Right lobe of liver (tissue), 6 donors: Measurements from ENCODE around the gene TYRO3. TPM values are rescaled to one million over a fixed set of nuclear protein-coding genes. Genes with fewer than 3 reads are reported as not detected.

Experiments
- ATAC-seq, 4 donors: fragments of 200-7000 bp; cut with Tn5 transposase; one replicate each; pipeline ENCODE4 v1.9.1; 2020; ENCODE audit warnings: mild to moderate bottlenecking in 4 of 4, moderate library complexity in 4 of 4
- DNase-seq, 3 donors: peaks; one replicate each; pipeline ENCODE4 v3.0.0-alpha.2; 2020
- H3K27ac ChIP-seq, 3 donors: fragments of 200-600 bp; one replicate each; pipeline ENCODE4 v1.8.0; 2022
- H3K27me3 ChIP-seq, 2 donors: fragments of 200-600 bp; one replicate each; pipeline ENCODE4 v1.8.0; 2022
- H3K36me3 ChIP-seq, 4 donors: fragments of 200-600 bp; sonication (generic) in 1 of 4; one replicate each; pipeline versions ENCODE4 v1.5.1 to v1.8.0; 2017 to 2022; ENCODE audit warnings: control low read depth in 1 of 4
- H3K4me1 ChIP-seq, 4 donors: fragments of 200-600 bp; sonication (generic) in 1 of 4; one replicate each; pipeline versions ENCODE4 v1.5.1 to v1.8.0; 2017 to 2022; ENCODE audit warnings: control low read depth in 1 of 4
- H3K4me3 ChIP-seq, 3 donors: fragments of 200-600 bp; one replicate each; pipeline ENCODE4 v1.8.0; 2022
- H3K9me3 ChIP-seq, 4 donors: fragments of 200-600 bp; sonication (generic) in 1 of 4; one replicate each; pipeline versions ENCODE4 v1.5.1 to v1.8.0; 2017 to 2022; ENCODE audit warnings: control low read depth in 1 of 4
- POLR2A ChIP-seq: fragments of 450-650 bp; IDR thresholded peaks from one replicate; pipeline ENCODE4 v1.6.1; 2017; ENCODE audit warnings: antibody characterized with exemption, mild to moderate bottlenecking
- WGBS: methylation state at CpG from one replicate; pipeline ENCODE4 v1.1.6; 2018; ENCODE audit warnings: low coverage, low lambda C conversion rate; ENCODE audit not compliant: insufficient coverage; ENCODE audit errors: missing lambda C conversion rate; 5-methylcytosine and 5-hydroxymethylcytosine counted together
- intact Hi-C, 2 donors: fragments of 100-400 bp; cut with DNase I; formaldehyde crosslinking; loops; one replicate each; pipeline versions ENCODE4 v1.11.2 to v1.14.1; 2022
- total RNA-seq, 6 experiments: library from RNA; depleted of rRNA in 2 of 6; stranded (reverse); fragments of >200 nt in 2 of 6; fragmentation: NEBNext Ultra II Directional in 3 of 6; extraction: Animal tissue kit (Norgen Biotek cat#: 25700) in 3 of 6; gene quantifications; one replicate each; pipeline versions ENCODE4 v1.1.0 to v1.2.4, GENCODE V29; 2016 to 2023
- TF ChIP-seq, protein P1 (sequence below), 4 donors: fragments of 200-600 bp in 3 of 4; fragments of 450-650 bp in 1 of 4; IDR thresholded peaks; one replicate each; pipeline versions ENCODE4 v1.5.1 to v1.8.0; 2016 to 2022; ENCODE audit warnings: antibody characterized with exemption in 4 of 4, mild to moderate bottlenecking in 2 of 4
- donor health status: DM: no; HTN: yes; CAD: no.
- donor health status: DM: no; HTN: no; CAD: no.
- donor health status: DM: no; HTN: no; CAD: no.
- donor health status: DM: no; HTN: yes; CAD: no.
- donor health status: DM: no; HTN: yes; CAD: no.

TYRO3 gene
- total RNA-seq, 6 experiments from 2014 or later = 1.1 to 2.9 (median 1.8) TPM

DNA sequence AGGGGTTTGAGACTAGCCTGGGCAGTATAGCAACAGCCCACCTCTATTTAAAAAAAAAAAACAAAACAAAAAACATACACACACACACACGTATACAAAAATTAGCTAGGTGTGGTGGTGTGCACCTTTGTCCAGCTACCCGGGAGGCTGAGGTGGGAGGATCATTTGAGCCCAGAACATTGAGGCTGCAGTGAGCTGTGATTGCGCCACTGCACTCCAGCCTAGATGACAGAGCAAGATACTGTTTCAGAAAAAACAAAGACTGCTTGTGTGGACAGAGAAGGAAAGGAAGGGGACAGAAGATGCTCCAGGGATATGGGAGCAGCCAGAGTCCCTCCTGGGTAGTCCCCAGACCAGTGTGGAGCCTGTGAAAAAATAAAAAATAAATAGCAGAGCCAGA is 12.9 kb downstream of the TYRO3 start:
- TF ChIP-seq, protein P1, sequence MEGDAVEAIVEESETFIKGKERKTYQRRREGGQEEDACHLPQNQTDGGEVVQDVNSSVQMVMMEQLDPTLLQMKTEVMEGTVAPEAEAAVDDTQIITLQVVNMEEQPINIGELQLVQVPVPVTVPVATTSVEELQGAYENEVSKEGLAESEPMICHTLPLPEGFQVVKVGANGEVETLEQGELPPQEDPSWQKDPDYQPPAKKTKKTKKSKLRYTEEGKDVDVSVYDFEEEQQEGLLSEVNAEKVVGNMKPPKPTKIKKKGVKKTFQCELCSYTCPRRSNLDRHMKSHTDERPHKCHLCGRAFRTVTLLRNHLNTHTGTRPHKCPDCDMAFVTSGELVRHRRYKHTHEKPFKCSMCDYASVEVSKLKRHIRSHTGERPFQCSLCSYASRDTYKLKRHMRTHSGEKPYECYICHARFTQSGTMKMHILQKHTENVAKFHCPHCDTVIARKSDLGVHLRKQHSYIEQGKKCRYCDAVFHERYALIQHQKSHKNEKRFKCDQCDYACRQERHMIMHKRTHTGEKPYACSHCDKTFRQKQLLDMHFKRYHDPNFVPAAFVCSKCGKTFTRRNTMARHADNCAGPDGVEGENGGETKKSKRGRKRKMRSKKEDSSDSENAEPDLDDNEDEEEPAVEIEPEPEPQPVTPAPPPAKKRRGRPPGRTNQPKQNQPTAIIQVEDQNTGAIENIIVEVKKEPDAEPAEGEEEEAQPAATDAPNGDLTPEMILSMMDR (IDR thresholded peaks at IDR 0.05) = no peak
- no peak for TF ChIP-seq POLR2A
- ATAC-seq (no peak), DNase-seq (no peak)
- intact Hi-C loops = no loop called here
- no peaks in the 10 kb centered on the region for H3K27me3 ChIP-seq
- H3K9me3 ChIP-seq = no peaks in the 10 kb centered on the region
- no peak overlapping the region for H3K4me3 ChIP-seq
- H3K36me3 ChIP-seq = no peaks in the 10 kb centered on the region
- no peak overlapping the region for H3K27ac ChIP-seq
- no peaks in the 10 kb centered on the region for H3K4me1 ChIP-seq
- WGBS = 89% methylated on average over 3 of the region's 3 CpGs

DNA sequence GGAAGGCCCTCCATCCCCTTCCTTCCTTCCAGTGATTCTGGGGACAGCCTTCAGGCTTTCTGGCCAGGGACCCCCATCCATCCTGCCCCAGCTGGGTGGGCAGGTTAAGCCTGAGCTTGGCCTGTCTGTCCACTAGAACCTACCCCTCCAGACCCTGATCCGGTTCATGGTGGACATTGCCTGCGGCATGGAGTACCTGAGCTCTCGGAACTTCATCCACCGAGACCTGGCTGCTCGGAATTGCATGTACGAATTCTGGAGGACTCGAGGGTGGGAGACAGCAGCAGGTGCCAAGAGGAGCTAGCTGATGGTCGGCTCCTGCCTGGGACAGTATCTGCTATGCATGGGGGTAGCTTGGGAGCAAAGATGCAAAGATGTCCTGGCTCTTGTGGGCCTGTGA is 13.9 kb downstream of the TYRO3 start:
- H3K9me3 ChIP-seq = no peaks in the 10 kb centered on the region
- no peak for TF ChIP-seq POLR2A
- TF ChIP-seq, protein P1 (IDR thresholded peaks at IDR 0.05) = no peak
- no CpG with 5 or more reads among the region's 8 CpGs for WGBS
- no peak for DNase-seq
- no peak overlapping the region for H3K4me3 ChIP-seq
- no peaks in the 10 kb centered on the region for H3K27me3 ChIP-seq
- ATAC-seq = no peak
- H3K36me3 ChIP-seq = no peaks in the 10 kb centered on the region
- no peak overlapping the region for H3K27ac ChIP-seq
- H3K4me1 ChIP-seq = no peaks in the 10 kb centered on the region
- intact Hi-C loops = no loop called here

DNA sequence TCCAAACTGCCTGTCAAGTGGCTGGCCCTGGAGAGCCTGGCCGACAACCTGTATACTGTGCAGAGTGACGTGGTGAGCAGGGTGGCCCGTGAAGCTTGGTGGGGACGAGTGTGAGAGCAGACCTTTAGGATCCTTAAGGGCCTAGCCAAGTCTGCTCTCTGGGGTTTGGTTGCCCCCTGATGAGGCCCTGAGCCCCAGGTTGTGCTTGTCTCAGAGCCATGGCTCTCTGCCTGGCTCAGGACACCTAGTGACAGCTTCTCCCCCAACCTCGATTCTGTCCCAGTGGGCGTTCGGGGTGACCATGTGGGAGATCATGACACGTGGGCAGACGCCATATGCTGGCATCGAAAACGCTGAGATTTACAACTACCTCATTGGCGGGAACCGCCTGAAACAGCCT is 14.4 kb downstream of the TYRO3 start:
- H3K36me3 ChIP-seq = no peaks in the 10 kb centered on the region
- H3K27ac ChIP-seq = no peak overlapping the region
- no peaks in the 10 kb centered on the region for H3K4me1 ChIP-seq
- intact Hi-C loops = no loop called here
- DNase-seq = no peak
- no CpG with 5 or more reads among the region's 13 CpGs for WGBS
- no peak overlapping the region for H3K4me3 ChIP-seq
- H3K9me3 ChIP-seq = no peaks in the 10 kb centered on the region
- ATAC-seq = no peak
- H3K27me3 ChIP-seq = no peaks in the 10 kb centered on the region
- TF ChIP-seq POLR2A = no peak
- TF ChIP-seq, protein P1 (IDR thresholded peaks at IDR 0.05) = no peak

DNA sequence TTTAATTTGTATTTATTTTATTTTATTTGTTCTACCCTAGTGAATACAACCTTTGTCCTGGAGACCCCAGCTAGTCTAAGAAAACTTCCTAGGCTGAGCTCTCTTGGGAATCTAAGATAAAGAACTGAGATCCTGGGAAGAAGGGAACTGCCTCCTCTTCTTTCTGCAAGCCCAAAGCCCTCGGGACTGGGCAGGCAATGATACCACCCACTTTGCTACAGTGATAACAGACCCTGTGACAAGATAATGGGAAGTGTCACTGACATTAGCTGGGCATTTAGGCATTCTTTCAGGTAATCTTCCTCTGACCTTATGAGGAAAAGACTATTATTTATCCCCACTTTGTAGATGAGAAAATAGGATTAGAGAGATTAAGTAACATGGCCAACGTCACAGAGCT is 15.1 kb downstream of the TYRO3 start:
- H3K36me3 ChIP-seq = no peaks in the 10 kb centered on the region
- ATAC-seq (no peak), DNase-seq (no peak)
- 80% methylated on average over 2 of the region's 2 CpGs for WGBS
- H3K4me3 ChIP-seq = no peak overlapping the region
- no peaks in the 10 kb centered on the region for H3K27me3 ChIP-seq
- TF ChIP-seq, protein P1 (IDR thresholded peaks at IDR 0.05) = no peak
- TF ChIP-seq POLR2A = no peak
- H3K9me3 ChIP-seq = no peaks in the 10 kb centered on the region
- H3K4me1 ChIP-seq = no peaks in the 10 kb centered on the region
- no peak overlapping the region for H3K27ac ChIP-seq
- intact Hi-C loops = no loop called here

DNA sequence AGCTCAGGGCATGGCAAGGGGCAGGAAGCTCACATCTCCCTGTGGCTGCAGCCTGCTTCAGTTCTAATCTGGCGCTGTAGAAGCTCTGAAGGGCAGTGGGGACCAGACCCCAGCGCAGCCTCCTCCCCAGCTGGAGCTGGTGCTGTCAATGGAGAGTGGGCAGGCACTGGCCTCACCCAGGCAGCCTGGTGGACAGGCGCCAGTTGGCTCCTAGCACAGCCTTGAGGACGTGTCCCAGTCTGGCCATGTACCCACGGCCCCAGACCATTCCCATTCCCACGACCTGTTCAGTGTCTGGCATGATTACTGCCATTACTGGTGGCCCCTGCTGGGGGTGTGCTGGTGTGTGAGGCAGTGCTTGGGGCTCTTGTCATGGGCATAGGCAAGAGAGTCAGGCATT is 16.3 kb downstream of the TYRO3 start:
- Histone ChIP-seq H3K36me3 (no peaks in the 10 kb centered on the region), H3K4me1 (no peaks in the 10 kb centered on the region), H3K27me3 (no peaks in the 10 kb centered on the region), H3K27ac (no peak overlapping the region), H3K4me3 (no peak overlapping the region), H3K9me3 (no peaks in the 10 kb centered on the region)
- no peak for TF ChIP-seq POLR2A
- TF ChIP-seq, protein P1 (IDR thresholded peaks at IDR 0.05) = no peak
- ATAC-seq (no peak), DNase-seq (no peak)
- WGBS = 80% methylated on average over 1 of the region's 6 CpGs
- intact Hi-C loops = no loop called here
